GM19468 (cell line): ENCODE results near the gene ANKMY1.
"Not testable (repeated sequence)": the region's sequence is repeated elsewhere in the genome, so short reads cannot be mapped to it uniquely, and the experiment has no call there.

Source experiments
- ATAC-seq: cut with Tn5 transposase; IDR thresholded peaks from one replicate; pipeline ENCODE4 v1.9.1; 2021; ENCODE audit warnings: mild to moderate bottlenecking, moderate library complexity, moderate number of reproducible peaks; ENCODE audit not compliant: unreplicated experiment; ENCODE audit errors: extremely low read depth

ANKMY1 gene

DNA sequence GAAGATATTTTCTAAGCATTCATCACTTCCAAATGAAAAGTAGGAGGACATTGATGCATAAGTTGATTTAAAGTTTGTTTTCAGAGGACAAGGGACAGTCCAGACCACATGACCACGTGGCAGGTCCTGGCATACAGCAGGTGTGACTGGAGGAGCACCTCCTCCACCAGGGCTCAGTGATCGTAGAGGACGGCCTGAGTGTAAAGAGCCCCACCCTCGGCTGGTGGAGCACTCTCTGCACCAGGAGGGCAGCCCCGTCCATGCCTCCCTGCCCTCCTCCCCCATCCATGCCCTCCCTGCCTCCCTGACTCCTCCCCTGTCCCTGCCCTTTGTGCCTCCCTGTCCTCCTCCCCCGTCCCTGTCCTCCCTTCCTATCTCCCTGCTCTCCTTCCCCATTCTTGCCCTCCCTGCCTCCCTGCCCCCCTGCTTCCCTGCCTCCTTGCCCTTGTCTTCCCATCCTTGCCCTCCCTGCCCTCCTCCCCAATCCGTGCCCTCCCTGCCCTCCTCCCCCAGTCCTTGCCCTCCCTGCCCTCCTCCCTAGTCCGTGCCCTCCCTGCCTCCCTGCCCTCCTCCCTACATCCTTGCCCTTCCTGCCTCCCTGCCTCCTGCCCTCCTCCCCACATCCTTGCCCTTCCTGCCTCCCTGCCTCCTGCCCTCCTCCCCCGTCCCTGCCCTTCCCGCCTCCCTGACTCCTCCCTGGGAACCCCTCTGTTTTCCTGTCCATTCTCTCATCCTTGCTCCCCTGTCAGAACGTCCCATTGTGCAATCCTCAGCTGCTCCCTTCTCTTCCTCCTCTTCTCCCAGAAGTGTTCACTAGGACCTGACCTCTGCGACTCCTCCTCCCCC, 47.9 kb downstream of the ANKMY1 start:
- no peak for ATAC-seq

DNA sequence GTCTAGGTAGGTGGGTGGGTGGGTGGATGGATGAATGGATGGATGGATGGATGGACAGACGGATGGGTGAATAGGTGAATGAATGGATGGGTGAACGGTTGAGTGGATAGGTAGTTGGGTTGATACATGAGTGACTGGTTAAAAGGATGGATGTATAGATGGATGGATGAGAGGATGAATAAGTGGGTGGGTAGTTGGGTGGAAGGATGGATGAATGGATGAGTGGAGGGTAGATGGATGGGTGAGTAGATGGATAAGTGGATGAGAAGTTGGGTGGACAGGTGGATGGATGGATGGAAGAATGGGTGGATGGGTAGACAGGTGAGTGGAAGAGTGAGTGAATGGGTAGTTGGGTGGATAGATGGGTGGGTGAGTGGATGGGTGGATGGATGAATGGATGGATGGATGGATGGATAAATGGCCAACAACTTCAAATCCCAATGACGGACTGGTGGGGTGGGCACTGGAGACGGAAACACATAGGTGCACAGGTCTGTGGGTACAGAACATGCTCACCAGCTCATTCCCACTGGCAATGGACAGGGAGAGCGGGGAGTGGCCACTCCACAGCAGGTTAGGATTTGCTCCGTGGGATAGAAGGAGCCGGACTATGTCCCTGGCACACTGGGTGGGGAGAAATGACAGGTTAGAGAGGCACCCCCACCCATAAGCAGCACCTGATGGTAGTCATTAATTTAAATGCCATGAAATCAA, 48.8 kb downstream of the ANKMY1 start:
- no peak for ATAC-seq

DNA sequence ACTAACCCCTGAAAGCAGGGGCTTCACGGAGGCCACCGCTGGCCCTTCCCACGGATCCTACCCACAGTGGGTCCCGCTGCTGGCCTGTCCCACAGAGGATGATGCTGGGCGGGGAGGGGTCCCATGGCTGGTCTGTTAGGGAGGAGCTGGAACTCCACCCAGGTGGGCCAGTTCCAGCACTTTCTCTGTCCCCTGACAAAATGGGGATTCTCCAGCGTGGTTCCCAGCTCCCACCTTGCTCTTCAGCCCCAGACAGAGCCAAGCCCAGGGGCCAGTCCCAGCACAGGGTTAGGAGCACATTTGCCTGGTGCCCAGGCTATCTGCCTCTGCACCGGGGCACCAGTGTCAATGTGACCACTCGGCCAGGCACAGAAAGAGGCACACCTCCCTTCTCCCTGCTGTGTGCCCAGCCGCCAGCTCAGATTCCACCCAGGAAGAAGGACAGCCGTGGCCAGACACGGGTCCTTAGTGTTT, 50.0 kb downstream of the ANKMY1 start:
- no peak for ATAC-seq

DNA sequence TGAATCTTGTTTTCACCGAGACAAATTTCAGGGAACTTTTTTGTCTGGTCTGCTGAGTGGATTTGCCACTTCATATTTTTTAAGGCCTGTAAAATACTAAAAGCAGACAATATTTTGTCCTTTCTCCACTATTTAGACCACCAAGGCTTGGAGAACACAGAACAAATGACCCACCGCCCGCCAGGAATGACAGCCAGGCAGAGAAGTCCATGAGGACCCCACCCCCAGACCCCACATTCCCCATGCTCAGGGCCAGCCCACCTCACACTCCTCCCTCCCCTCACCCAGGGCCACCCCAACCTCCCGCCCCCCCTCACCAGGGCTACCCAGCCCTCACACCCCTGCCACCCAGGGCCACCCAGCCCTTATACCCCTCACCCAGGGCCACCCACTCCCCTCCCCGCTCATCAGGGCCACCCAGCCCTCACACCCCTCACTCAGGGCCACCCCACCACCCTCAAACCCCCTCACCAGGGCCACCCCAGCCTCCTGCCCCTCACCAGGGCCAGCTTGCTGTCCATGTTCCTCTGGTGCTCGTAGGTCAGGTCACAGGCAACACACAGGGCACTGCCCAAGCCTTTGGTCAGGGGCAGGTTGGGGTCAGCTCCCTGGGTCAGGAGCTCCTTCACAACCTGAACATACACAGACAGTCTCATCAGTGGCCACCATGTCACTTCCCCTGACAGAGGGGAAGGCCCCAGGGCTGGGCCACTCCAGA, 50.6 kb downstream of the ANKMY1 start:
- ATAC-seq = no peak

DNA sequence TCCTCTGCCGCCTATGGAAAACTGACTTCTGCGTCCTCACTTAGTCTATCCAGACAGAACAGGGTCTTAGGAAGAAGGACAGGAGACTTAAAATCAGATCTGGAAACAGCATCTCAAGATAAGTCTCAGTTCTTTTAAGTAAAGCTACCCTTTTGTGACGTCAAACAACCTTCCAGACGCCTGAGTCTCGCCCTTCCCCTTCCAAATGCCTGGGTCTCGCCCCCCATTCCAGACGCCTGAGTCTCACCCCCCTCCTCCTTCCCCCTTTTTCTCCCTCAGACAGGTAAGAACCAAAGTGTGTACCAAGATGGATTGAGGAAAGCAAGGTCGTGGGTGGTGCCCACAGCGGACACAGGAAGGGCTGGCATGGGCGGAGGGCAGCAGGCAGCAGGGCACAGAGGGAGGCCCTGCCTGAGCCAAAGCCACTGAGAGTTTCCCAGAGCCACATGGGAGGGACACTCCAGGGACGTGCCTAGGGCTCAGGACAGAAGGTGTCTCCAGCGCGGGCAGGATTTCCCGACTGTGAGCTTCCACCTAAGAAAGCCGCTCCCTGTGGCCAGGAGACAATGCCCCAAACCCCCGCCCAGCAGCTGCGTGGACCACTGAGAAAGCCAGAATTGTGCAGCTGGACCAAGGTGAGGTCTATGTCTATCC, 51.3 kb downstream of the ANKMY1 start:
- no peak for ATAC-seq

DNA sequence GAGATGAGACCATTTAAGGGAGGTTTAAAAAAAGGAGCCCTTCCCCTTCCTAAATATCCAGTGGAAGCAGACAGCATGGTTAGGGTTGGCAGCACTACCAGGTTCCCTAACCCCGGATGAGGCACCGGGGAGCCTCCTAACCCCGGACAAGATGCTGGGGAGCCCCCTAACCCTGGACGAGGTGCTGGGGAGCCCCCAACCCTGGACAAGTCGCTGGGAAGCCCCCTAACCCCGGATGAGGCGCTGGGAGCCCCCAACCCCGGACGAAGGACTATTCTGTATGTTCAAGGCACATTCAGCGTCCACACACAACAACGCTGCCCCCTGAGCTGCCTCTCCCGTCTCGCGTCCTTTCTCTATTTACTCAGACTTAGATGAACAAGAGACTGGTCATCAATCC, 51.9 kb downstream of the ANKMY1 start:
- ATAC-seq = no peak

DNA sequence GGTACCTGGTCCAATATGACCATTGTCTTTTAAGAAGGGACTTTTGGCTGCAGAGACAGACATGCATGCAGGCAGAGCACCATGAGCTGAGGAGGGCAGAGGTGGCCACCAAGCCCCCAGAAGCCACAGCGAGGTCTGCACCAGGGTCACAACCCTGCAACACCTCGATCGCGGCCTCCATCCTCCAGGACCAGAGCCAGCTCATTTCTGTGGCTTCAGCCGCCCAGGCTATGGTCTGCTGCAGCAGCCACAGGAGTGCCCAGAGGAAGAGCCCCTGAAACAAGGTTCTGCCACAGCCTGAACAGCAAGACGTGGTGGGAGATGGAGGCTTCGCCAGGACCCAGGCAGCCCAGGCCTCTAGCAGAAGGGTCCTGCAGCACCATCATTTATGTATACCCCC, 53.9 kb downstream of the ANKMY1 start:
- ATAC-seq = no peak

DNA sequence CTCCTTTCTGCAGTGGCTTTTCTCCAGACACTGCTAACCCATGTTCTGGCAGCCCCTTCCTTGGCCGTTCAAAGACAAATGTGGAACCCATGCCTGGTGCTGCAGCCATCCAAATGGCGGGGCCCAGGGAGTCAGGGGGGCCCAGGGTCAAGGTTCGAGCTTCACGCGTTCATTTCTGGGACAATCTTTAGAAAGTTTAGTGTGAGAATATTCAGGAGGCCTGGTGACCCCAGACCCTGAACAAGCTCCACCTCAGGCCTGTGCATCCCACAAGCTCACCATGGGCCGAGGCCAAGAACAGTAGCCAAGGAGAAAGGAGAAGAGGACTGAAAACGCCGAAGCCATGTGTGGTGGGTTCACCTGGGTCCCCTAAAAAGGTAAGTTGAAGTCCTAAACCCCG, 54.4 kb downstream of the ANKMY1 start:
- ATAC-seq = no peak

DNA sequence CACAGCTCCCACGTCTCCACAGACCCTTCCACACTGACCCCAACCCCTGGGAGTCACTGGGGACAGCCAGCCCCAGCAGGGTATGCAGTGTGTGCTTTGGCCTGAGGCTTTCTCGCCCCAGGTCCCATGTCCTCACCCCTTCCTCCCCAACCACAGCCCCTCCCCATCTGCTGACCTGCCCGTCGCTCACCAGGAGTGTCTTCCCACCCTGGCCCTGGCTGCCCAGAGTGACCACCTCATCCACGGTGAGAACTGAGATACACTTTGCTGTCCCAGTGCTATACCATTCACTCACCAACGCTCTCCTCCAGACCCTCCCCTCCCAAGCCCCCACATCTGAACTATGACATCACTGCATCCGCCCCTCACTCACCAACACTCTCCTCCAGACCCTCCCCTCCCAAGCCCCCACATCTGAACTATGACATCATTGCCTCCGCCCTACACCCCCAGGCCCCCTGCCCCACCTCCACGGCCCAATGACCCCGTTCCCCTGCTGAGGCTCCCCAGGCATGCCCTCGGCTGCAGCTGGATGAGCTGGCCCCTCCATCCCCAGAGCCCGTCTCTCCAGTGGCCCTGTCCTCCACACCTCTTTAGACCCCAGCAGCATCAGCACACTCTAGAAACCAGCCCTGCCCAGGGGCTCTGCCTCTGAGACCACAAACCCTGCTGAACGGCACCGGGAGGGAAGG, 55.2 kb downstream of the ANKMY1 start:
- no peak for ATAC-seq

DNA sequence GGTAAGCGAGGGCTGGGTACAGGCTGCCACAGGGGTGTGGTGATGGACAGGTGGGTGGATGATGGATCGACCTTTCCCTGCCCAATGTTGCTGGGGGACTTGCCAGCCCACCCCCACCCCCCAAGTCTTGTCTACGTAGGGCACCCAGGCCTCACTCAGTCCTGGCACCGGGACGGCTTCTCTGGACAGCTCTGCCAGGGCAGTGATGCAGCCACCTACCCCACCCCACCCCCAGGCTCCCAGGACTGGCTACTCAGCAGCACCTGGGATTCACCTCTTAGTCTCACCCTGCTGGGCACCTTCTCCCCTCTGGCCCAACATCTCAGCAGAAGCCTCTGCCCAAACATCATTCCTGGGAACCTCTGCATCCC, 55.7 kb downstream of the ANKMY1 start:
- ATAC-seq = no peak

DNA sequence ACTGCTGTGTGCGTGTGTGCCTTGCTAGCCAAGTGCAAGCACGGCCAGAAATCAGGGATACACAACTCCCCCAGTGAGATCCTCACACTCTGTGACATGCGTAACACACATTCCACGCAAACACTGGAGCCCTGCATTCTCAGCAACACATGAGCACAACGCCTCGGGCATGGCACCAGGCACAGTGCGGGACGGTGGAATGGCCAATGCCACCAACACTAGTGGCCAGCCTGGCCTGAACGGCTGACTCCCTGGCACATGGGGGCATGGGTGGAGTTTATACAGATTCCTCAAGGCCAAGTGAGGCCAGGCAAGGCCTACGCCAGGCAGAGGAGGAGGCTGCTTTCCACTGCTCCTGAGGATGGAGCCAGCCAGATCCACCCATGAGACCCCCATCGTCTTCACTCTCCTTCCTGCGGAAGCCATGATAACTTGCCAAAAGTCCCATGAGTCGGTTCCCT, 56.2 kb downstream of the ANKMY1 start:
- no peak for ATAC-seq

DNA sequence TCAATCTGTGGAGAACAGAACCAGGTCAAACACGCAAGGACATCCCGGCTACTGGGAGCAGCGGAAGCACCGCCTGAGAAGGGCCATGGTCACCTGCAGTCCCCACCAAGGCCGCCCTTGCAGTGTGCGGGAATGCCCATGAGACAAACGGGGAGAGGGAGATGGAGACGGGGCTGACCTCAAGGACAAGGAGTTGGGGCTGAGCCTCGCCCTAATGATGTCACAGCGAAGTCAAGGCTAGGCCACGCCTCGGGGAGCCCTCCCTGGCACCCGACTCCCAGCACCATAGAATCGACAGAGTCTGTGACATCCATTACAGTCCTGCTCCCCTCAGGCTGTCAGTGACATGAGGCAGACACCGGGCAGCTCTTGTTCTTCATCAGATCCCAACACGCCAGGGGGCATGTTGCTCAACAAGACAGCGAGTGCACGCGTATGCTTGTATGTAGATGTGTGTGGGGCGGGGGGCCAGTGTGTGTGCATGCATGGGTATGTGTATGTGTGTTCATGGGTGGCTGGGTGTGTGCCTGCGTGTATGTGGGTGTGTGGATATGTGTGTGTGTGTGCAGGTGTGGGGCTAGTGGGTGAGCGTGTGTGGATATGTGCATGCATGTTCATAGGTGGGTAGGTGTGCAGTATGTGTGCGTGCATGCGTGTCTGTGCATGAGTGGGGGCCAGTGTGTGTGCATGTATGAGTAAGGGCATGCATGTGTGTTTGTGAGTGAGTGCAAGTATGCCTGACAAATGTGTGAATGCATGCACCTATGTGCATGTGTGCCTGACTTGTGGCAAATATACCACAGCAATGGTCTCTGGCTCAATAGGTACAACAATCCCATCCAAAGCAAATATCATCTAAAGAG, 57.0 kb downstream of the ANKMY1 start:
- no peak for ATAC-seq

DNA sequence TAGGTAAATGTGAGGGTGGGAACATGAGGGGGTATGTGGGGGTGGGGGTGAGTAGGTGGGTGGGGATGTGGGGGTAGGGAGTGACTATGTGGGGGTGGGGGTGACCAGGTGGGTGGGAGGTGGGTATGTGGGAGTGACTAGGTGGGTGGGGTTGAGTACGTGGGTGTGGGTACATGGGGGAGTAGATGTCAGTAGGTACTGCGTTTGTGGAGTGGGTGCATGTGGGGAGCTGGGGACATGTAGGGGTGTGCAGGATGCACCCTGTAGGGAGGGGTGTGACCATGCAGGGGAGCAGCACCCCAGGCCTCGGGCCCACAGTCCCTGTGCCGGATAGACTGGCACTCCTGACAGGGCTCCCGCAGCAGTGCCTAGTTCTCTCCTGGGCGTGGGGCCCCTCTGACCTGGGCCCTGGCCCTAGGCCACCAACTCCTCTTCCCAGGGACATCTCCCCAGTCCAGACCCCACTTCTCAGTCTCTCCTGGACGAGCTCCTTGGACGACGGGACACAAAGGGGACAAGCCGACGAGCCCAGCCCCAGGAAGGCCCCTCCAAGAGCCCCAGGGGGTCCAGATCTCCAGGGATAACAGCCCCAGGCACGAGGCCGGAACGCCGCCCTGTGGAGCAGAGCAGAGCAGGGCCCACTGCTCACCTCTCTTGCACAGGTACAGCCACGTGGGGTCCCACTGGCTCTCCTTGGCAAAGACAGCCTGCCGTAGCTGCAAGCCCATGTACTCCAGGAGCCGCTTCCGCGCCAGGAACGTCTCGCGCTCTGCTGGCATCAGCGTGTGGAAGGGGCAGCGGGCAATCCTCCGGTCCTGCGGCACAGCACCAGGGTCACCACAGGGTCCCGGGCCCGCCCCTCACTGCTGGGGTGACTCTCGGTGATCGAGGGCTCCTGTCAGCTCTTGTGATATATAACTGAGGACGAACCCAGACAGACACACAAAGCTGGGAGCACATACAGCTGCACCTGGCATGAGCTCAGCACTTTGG, 58.2 kb downstream of the ANKMY1 start:
- no peak for ATAC-seq

DNA sequence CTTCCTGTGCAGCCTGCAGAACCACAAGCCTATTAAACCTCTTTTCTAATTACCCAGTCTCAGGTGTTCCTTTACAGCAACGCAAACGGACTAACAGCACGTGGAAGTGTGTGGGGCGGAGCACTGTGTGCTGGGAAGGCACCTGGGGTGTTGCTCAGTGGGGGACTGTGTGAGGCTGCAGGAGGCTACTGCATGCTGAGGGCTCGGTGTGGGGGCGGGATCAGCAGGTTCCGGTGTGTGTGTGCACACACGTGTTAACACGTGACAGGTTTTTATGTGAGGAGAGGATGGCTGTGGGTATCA, 58.9 kb downstream of the ANKMY1 start:
- no peak for ATAC-seq

DNA sequence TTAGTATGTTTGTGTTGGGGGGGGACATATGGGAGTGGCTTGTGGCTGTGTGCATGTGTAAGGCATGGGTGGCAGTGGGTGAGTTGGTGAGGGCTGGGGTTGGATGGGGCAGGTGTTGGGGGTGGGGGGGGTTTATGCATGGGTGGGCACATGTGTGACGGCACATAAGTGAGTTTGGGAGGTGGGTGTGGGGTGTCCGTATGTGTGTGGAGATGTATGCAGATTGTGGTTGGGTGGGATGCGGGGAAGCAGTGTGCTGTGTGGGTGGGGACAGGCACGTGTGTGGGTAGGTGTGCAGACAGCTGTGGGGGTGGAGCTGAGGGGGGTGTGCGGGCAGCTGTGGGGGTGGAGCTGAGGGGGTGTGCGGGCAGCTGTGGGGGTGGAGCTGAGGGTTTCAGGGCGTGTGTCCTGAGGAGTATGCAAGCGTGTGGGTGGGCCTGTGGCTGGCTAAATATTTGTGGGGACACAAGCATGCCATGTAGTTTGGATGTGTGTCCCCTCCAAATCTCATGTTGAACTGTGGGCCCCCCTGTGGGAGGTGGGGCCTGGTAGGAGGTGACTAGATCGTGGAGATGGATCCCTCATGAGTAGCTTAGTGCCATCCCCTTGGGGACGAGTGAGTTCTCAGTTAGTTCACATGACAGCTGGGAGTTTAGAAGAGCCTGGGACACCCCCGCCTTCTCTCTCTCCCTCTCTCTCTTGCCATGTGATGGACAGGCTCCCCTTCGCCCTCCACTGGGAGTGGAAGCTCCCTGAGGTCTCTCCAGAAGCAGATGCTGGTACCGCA, 59.4 kb downstream of the ANKMY1 start:
- ATAC-seq = no peak

DNA sequence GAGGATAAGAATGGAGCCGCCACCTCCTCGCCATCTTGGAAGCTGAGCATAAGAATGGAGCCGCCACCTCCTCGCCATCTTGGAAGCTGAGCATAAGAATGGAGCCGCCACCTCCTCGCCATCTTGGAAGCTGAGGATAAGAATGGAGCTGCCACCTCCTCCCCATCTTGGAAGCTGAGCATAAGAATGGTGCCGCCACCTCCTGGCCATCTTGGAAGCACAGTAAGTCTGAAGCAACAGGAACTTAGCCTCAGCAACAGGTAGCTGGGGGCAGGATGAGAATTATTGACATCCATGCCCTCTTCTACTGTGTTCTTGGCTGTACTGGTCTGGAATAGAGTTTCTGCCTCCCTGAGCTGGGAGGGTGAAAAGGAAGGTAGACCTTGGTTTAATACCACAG, 60.7 kb downstream of the ANKMY1 start:
- not testable (repeated sequence) for ATAC-seq

DNA sequence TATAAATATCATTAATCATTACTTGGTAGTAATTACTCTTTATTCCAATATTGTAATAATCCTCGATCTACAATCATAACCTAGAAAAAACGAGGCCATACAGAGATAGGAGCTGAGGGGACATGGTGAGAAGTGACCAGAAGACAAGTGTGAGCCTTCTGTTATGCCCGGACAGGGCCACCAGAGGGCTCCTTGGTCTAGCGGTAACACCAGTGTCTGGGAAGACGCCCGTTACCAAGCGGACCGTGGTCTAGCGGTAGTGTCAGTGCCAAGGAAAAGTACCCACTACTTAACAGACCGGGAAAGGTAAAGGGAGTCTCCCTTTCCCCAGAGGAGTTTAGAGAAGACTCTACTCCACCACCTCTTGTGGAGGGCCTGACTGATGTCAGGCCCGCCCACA, 62.8 kb downstream of the ANKMY1 start:
- ATAC-seq = not testable (repeated sequence)
